GM21423 (cell line): ENCODE results near the gene SAMD4A.

Experiments
- ATAC-seq: cut with Tn5 transposase; IDR thresholded peaks from one replicate; pipeline ENCODE4 v1.9.1; 2021; ENCODE audit warnings: mild to moderate bottlenecking, moderate library complexity; ENCODE audit not compliant: unreplicated experiment

The SAMD4A gene

GRCh38 chr14:54676812-54677708, 110.1 kb downstream of the SAMD4A start:
- ATAC-seq: no peak

DNA sequence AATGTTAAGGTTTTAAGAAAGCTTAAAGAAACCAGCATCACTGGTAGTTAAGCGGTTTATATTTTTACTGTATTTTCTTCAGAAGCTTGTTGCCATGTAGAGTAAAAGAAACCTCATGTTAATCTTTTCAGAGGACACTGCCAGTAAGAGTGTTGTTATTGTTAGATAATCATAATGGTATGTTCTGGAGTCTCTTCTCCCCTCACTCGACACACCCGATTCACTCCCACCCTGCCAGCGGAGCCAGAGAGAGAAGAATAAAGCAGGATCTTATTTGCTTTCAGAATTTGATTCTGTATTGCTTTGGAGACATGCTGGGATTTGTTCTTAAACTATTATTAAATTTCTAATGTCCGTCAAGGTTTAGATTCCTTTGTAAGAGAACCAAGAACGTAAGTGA, 113.7 kb downstream of the SAMD4A start:
- ATAC-seq: no peak

- no peak for ATAC-seq
Observed at GRCh38 chr14:54681811-54682261, 114.9 kb downstream of the SAMD4A start.

DNA sequence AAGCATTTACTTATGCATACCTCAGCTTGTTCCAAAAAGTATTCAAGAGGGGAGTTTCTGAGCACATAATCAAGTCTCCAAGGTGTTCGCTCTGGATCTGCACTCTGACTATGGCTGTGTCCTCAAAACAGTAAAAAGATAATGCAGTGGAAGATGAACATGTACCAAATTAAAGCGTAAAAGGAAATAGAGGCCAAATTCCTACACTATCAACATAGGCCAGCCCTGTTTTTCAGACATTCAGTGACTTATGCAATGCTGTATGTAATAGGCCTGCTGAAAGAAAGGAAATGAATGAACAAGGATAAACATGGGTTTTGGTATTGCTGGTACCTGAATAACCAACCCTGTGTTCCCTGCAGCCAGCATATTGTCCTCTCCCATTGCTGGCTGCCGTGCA, 115.7 kb downstream of the SAMD4A start:
- no peak for ATAC-seq

GRCh38 chr14:54683882-54684794, 117.2 kb downstream of the SAMD4A start:
- no peak for ATAC-seq

- no peak for ATAC-seq
Observed at GRCh38 chr14:54685286-54685845, 118.4 kb downstream of the SAMD4A start.

- no peak for ATAC-seq
Observed at GRCh38 chr14:54686219-54686870, 119.4 kb downstream of the SAMD4A start.

DNA sequence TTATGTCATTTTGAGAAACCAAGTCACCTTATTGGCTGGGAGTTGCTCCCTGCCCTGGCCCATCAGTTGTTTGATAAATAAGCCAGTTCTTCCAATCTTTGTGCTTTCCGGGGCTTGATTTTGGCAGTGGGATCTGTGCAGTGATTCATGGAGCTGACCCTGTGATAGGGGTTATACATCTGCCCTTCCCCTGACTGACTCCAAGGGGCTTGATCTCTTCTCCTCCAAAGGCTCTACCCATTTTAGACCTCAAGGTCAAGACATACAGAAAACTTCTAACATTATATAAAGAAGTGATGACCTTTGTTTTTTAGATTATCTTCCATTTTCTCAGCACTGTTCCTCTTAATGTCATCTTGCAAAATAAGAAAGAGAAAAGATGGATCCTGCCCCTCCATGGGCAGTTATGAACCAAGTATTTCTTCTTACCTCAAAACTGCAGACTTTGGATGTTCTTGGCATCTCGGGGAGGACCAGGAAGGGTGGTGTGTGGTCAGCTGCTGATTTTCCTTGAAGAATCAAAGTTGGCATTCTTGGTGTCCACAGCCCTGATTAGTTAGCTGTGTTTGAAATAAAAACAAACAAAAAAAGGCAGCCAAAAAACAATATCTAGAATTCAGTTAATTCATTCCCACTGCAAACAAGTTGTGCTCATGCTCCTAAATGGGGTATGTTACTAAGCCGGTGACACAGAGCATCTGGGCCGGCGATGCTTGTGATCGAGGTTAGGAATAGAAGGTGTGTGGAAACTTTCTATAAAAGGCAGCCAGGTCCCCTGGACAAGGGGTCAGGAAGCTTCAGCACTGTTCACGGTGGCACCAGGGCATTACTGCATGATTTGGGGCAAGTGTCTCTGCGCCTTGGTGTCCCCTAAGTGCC, 120.2 kb downstream of the SAMD4A start:
- no peak for ATAC-seq

GRCh38 chr14:54687750-54688119, 120.8 kb downstream of the SAMD4A start:
- no peak for ATAC-seq

- ATAC-seq: no peak
Observed at GRCh38 chr14:54688229-54688628, 121.3 kb downstream of the SAMD4A start.

DNA sequence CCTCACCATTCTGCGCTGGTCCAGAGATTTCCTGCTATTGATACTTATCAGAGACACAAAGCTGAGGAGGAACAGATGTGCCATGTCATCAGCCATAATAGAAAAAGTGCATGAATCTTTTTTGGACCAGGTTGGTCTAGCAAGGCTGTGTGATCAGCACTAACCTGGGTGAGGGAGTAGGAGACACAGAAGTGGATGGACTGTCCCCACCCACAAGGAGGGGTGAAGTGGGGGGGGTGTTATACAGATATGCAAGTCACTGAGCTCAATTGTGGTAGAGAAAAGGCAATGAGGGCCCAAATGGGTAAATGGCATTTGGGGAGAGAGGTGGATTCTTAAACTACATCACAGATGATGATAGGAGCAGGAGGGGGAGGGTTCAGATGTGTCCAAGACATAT, 123.0 kb downstream of the SAMD4A start:
- no peak for ATAC-seq

DNA sequence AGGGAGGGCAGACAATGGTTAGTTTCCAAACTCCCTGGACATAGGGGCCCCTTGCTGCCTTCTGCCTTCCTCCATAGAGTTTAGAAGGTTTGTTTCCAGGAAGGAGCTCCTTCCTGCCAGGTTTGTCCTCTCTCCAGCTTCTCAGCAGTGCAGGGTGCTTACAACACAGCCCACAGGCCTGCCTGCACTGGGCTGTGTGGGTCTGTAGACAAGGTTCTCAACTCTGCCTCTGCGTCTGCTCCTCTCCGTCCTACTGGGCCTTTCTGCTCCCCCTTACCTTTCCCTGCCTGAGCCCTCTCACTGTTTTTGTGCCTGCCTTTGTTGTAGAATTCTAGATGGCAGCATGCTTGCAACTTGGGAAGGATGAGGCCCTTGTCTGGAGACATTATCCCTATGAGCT, 124.0 kb downstream of the SAMD4A start:
- no peak for ATAC-seq

DNA sequence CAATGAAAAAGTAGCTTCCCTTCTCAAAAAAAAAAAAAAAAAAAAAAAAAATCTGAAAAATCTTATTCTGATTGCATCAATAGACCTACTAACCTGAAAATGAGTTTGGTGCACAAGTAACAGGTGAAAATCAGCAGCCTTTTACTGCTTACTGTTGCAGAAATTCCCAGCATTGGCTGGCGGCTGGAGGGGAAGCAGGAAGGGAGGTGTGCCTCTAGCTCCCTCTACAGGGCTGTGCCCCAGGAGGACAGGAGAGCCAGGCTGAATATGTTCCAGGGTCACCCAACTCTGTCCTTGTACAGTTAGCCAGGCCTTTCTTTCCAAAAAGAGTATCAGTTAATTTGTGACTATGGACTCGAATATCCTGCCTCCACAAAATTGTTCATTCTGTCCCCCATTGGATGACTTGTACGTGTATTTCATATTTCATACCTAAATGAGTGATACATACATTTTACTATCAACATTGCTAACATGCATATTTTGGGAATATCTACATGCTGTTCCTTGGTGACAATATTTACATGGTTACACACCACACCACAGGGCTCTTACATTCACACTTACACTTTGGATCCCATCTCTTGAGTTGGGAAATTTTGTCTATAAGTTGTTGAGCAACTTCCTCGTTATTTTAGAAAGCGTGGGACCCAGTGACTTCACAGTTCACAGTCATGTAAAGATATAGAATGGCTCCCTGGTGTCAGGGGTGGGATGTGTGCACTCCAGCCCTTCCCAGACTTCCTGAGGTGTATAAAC, 124.8 kb downstream of the SAMD4A start:
- peak; percentile 48 for ATAC-seq

DNA sequence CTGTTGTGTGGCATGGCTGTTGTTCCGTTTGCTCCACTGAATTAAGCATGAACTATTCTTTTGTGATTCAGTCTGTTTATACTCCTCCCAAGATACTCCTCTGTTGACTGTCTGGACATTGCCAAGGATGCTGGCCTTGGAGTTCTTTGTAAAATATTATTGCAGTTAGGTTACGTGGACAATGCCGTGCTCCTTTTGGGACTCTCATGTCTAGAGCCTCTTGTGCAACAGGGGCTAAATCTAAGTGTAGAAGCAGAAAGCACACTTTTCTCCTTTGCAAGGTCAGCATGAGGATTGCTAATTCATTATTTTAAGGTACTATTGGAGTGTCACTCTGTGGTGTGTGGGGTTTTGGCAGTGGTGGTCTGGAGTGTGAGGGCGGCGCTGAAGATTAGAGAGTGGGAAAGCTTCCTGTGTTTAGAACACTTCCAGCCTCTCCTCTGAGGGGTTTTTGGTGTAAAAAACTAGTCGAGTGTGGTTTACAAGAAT, 125.4 kb downstream of the SAMD4A start:
- ATAC-seq: no peak

DNA sequence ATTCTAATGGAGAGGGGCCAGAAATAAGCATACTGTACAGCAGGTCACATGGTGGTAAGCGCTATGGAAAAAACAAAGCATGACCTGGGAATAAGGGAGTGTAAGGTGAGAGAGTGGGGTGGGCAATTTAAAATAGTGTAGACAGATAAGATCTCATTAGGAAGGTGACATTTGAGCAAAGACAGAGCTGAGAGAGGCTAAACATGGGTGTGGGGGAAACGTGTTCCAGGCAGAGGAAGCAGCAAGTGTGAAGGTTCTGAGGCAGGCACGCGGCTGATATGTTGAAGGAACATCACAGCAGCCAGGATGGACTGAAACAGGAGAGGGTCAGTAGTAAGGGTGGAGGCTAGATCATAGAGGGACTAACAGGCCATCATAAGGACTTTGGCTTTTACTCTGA, 126.8 kb downstream of the SAMD4A start:
- ATAC-seq: no peak

- no peak for ATAC-seq
Observed at GRCh38 chr14:54695196-54695595, 128.3 kb downstream of the SAMD4A start.

DNA sequence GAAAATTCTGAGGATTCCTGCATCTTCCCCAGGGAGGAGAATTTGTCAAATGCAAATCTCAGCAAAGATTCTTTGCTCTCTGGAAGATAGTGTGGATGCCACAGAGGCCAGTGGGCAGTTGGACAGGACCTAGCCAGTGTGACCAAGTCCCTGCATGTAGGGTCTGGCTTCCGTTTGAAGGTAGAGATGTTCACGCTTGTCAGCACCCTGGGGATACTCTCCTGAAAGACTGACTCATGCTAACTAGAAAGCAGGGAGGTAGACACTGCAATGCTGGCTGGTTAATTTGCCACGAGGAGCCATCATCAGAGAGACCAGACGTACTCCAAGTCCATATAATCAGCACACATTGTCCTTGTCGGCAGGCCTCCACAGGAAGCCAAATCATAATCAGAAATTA, 130.1 kb downstream of the SAMD4A start:
- ATAC-seq: no peak

DNA sequence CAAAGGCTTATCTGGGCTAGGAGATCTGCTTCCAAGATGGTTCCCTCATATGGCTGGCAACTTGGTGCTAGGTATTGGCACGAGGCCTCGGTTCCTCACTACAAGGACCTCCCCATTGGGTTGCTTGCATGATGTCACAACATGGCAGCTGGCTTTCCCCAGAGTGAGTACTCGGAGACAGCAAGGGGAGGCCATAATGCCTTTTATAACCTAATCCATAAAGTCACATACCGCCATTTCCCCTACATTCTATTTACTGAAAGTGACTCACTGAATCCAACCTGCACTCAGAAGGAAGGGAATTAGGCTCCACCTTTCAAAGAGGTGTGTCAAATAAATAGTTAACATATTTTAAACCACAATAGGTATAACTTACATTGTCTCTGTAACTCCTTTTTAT, 130.9 kb downstream of the SAMD4A start:
- ATAC-seq: no peak

- ATAC-seq: no peak
Observed at GRCh38 chr14:54698501-54698900, 131.6 kb downstream of the SAMD4A start.
